Ishikawa (cell line): Measurements from ENCODE around the gene ITGA11.

Experiments
- CEBPB ChIP-seq: IDR thresholded peaks from 2 replicates; pipeline ENCODE4 v1.6.1; 2012
- CREB1 ChIP-seq: IDR thresholded peaks from 2 replicates; pipeline ENCODE4 v1.6.1; 2012; ENCODE audit warnings: low read depth
- EGR1 ChIP-seq: IDR thresholded peaks from 2 replicates; pipeline ENCODE4 v1.6.1; 2012
- EP300 ChIP-seq: IDR thresholded peaks from 2 replicates; pipeline ENCODE4 v1.6.1; 2012; ENCODE audit warnings: borderline replicate concordance
- FOXM1 ChIP-seq: IDR thresholded peaks from 2 replicates; pipeline ENCODE4 v1.6.1; 2012; ENCODE audit warnings: low read depth, borderline replicate concordance
- NFIC ChIP-seq: IDR thresholded peaks from 2 replicates; pipeline ENCODE4 v1.6.1; 2012
- RAD21 ChIP-seq: IDR thresholded peaks from 2 replicates; pipeline ENCODE4 v1.6.1; 2012; ENCODE audit warnings: low read depth
- TAF1 ChIP-seq: IDR thresholded peaks from 2 replicates; pipeline ENCODE4 v1.6.1; 2012; ENCODE audit warnings: low read depth, mild to moderate bottlenecking
- TCF12 ChIP-seq: IDR thresholded peaks from 2 replicates; pipeline ENCODE4 v1.6.1; 2012; ENCODE audit warnings: low read depth
- TEAD4 ChIP-seq: IDR thresholded peaks from 2 replicates; pipeline ENCODE4 v1.6.1; 2012
- YY1 ChIP-seq: IDR thresholded peaks from 2 replicates; pipeline ENCODE4 v1.6.1; 2012; ENCODE audit warnings: low read depth
- ZBTB7A ChIP-seq: IDR thresholded peaks from 2 replicates; pipeline ENCODE4 v1.6.1; 2012; ENCODE audit warnings: low read depth
- TF ChIP-seq, protein P1 (sequence below): IDR thresholded peaks from 2 replicates; pipeline ENCODE4 v1.6.1; 2012
- TF ChIP-seq, protein P2 (sequence below): IDR thresholded peaks from 2 replicates; pipeline ENCODE4 v1.6.1; 2012; ENCODE audit warnings: low read depth, mild to moderate bottlenecking
- TF ChIP-seq, protein P3 (sequence below): IDR thresholded peaks from 2 replicates; pipeline ENCODE4 v1.6.1; 2012

ITGA11 gene

DNA sequence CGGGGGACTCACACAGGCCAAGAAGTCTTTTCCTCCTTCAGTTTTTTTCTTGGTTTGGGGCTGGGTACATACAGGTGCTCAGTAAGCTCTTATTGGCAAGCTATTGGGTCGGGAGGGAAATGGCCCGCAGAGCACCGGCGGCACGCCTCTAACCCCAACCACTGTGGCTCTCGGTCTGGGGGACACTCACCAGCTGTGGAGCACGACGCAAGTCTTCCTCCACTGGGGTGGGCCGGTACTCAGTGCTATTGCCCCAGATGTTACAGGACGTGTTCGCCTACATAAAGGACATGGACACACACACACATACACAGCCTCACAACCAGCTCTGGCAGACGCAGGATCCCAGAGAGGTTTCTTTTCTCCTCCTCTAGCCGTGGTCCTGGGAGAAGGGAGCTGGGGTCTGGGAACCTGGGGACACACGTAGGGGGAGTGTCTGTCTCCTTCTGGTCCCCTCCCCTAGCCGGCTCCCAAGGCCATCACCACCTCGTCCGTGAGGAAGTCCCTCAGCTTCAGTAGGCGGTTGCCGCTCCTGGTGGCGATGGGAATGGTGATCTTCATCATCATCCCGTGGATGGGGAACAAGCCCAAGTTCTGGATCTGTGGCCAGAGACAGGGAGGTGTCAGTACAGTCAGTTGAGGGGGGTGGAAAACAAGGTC, 121.0 kb downstream of the ITGA11 start:
- TF ChIP-seq, protein P1, sequence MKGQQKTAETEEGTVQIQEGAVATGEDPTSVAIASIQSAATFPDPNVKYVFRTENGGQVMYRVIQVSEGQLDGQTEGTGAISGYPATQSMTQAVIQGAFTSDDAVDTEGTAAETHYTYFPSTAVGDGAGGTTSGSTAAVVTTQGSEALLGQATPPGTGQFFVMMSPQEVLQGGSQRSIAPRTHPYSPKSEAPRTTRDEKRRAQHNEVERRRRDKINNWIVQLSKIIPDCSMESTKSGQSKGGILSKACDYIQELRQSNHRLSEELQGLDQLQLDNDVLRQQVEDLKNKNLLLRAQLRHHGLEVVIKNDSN = no peak
- TF ChIP-seq CEBPB = no peak
- TF ChIP-seq, protein P2, sequence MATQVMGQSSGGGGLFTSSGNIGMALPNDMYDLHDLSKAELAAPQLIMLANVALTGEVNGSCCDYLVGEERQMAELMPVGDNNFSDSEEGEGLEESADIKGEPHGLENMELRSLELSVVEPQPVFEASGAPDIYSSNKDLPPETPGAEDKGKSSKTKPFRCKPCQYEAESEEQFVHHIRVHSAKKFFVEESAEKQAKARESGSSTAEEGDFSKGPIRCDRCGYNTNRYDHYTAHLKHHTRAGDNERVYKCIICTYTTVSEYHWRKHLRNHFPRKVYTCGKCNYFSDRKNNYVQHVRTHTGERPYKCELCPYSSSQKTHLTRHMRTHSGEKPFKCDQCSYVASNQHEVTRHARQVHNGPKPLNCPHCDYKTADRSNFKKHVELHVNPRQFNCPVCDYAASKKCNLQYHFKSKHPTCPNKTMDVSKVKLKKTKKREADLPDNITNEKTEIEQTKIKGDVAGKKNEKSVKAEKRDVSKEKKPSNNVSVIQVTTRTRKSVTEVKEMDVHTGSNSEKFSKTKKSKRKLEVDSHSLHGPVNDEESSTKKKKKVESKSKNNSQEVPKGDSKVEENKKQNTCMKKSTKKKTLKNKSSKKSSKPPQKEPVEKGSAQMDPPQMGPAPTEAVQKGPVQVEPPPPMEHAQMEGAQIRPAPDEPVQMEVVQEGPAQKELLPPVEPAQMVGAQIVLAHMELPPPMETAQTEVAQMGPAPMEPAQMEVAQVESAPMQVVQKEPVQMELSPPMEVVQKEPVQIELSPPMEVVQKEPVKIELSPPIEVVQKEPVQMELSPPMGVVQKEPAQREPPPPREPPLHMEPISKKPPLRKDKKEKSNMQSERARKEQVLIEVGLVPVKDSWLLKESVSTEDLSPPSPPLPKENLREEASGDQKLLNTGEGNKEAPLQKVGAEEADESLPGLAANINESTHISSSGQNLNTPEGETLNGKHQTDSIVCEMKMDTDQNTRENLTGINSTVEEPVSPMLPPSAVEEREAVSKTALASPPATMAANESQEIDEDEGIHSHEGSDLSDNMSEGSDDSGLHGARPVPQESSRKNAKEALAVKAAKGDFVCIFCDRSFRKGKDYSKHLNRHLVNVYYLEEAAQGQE = no peak
- no peak for TF ChIP-seq YY1
- TF ChIP-seq, protein P3, sequence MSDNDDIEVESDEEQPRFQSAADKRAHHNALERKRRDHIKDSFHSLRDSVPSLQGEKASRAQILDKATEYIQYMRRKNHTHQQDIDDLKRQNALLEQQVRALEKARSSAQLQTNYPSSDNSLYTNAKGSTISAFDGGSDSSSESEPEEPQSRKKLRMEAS = no peak
- no peak for TF ChIP-seq TEAD4
- TF ChIP-seq TAF1 = no peak
- TF ChIP-seq CREB1 = no peak
- TF ChIP-seq EGR1 = no peak

DNA sequence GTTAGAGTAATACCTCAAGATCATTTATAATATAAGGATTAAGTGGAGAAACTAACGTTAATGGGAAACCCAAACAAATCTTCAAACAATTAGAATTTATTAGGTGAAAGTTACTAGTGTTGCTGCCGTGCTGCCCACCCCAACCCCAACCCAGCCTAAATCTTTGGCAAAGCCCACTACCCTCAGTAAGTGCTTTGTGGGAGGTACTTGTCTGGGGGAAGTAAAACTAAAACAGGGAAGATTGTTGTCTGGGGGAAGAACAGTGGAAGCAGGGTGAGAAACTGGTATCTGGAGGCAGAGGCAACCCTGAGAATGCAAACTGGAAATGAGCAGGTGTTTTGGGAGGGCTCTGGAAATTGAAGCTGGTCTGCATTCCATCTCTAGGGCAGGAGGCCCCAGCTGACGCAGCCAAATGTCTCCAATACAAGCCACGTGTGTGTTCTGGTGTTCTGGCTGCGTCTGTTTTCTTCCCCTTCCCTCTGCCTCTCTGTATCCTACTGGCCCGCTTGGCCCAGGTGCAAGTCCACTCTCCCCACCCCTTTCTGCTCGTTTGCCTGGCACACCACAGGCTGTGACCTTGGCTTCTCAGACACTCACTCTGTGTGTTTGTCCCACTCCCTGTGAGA, 121.7 kb downstream of the ITGA11 start:
- TF ChIP-seq ZBTB7A (no peak), TEAD4 (no peak), YY1 (no peak), EGR1 (no peak), FOXM1 (no peak), NFIC (no peak), RAD21 (no peak), CREB1 (no peak), TAF1 (no peak), CEBPB (no peak), TCF12 (no peak), EP300 (no peak)
- TF ChIP-seq, protein P1 = no peak
- TF ChIP-seq, protein P2 = no peak
- TF ChIP-seq, protein P3 = no peak

DNA sequence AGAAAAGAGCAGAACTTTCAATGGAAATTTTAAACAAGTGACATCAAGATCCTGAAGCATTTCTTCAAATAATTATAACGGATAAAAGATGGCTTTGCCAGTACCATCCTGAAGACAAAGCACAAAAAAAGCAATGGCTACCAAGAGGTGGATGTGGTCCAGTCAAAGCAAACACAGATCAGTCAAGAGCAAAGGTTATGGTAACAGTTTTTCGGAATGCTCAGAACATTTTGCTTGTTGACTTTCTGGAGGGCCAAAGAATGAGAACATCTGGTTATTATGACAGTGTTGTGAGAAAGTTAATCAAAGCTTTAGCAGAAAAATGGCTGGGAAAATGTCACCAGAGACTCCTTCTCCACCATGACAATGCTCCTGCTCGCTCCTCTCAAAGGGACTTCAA, 122.9 kb downstream of the ITGA11 start:
- no peak for TF ChIP-seq TAF1
- no peak for TF ChIP-seq EP300
- TF ChIP-seq, protein P1 = no peak
- TF ChIP-seq, protein P3 = no peak
- TF ChIP-seq, protein P2 = no peak
- no peak for TF ChIP-seq NFIC
- no peak for TF ChIP-seq CEBPB
- no peak for TF ChIP-seq ZBTB7A
- TF ChIP-seq FOXM1 = no peak
- TF ChIP-seq CREB1 = no peak
